ENCODE results near the gene SP6. TPM values are rescaled to one million over a fixed set of nuclear protein-coding genes. Genes with fewer than 3 reads are reported as not detected.

The SP6 gene
- total RNA-seq, 1 experiment from 2014 or later: 3.1 TPM

DNA sequence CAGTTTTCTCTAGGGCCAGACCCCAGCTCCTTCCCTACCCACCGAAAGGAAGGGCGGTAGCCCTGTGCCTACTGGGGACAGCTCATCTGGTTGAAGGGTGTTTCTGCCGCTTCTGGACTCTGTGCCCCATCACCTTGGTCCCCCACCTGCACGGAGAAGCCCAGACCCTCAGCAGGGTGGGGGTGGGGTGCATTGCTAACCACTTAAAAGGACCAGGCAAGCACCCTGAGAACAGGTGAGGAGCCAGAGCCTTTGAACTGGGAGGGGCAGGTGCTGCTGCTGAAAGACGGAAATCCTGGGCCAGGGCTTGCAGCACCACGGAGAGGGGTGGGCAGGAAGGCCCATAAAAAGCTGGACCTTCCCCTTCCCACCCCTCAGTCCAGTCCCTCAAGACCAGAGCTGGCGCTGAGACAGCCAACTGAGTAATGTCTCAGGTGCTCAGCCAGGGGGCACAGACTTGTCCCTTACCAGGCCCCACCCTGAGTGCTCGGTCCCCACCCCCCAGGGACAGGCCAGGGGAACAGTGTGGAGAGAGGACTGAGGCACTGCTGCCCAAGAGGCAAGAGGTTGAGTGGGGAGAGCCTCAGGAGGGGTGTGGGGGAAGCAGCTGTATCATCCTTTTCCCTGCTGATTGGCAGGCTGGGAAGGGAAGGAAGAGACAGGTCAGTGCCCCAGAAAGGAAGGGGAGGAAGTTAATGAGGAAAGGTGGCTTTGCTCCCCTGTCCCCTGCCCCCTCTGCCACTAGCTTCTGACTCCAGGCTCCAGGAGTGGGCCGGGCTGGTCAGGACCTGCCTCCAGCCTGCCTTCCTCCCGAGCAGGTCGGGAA, 34.2 kb upstream of the SP6 start:
- H3K9ac ChIP-seq (ENCODE audit: low read length): no peak overlapping the region
- ATAC-seq (no peak), DNase-seq (no peak)
- H4K20me1 ChIP-seq (ENCODE audit: low read length): no peaks in the 10 kb centered on the region
- H3K4me1 ChIP-seq (ENCODE audit: insufficient read depth, low read length): no peaks in the 10 kb centered on the region
- H3K9me2 ChIP-seq (replicated peaks; ENCODE audit: low read length): no peaks in the 10 kb centered on the region
- CTCF ChIA-PET: interaction anchor here (0.6 kb wide), 2 partner anchors 42 to 131 kb away, joined by 3 to 6 read pairs; no protein-coding TSS in a partner anchor
- BruUV-seq (replicated peaks): no TSS peak
- H2AFZ ChIP-seq (ENCODE audit: low read length): no peak overlapping the region
- H3K4me2 ChIP-seq (ENCODE audit: low read length): no peak overlapping the region
- H3K9me3 ChIP-seq (ENCODE audit: low read length): no peaks in the 10 kb centered on the region
- no peak overlapping the region for H3K27ac ChIP-seq (ENCODE audit: low read length)
- intact Hi-C loops (cut with micrococcal nuclease): no loop called here
- H3K4me3 ChIP-seq (ENCODE audit: low read length): no peak overlapping the region
- no peaks in the 10 kb centered on the region for H3F3A ChIP-seq (ENCODE audit: low read length, unreplicated experiment)
- H3K79me2 ChIP-seq (ENCODE audit: low read length): no peaks in the 10 kb centered on the region
- no peaks in the 10 kb centered on the region for H3K36me3 ChIP-seq (ENCODE audit: low read depth, low read length)
- POLR2A ChIA-PET (ENCODE audit: unreplicated experiment): no interaction called here
- no peak for TF ChIP-seq EZH2phosphoT487 (IDR thresholded peaks at IDR 0.05; ENCODE audit: borderline replicate concordance, low read length)
- TF ChIP-seq, protein P1, sequence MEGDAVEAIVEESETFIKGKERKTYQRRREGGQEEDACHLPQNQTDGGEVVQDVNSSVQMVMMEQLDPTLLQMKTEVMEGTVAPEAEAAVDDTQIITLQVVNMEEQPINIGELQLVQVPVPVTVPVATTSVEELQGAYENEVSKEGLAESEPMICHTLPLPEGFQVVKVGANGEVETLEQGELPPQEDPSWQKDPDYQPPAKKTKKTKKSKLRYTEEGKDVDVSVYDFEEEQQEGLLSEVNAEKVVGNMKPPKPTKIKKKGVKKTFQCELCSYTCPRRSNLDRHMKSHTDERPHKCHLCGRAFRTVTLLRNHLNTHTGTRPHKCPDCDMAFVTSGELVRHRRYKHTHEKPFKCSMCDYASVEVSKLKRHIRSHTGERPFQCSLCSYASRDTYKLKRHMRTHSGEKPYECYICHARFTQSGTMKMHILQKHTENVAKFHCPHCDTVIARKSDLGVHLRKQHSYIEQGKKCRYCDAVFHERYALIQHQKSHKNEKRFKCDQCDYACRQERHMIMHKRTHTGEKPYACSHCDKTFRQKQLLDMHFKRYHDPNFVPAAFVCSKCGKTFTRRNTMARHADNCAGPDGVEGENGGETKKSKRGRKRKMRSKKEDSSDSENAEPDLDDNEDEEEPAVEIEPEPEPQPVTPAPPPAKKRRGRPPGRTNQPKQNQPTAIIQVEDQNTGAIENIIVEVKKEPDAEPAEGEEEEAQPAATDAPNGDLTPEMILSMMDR (conservative IDR thresholded peaks at IDR 0.05; ENCODE audit: low read depth, low read length): no peak
- TF ChIP-seq EZH2 (IDR thresholded peaks at IDR 0.05; ENCODE audit: low read length, unreplicated experiment): no peak
- no peaks in the 10 kb centered on the region for H3K27me3 ChIP-seq (ENCODE audit: low read length)

DNA sequence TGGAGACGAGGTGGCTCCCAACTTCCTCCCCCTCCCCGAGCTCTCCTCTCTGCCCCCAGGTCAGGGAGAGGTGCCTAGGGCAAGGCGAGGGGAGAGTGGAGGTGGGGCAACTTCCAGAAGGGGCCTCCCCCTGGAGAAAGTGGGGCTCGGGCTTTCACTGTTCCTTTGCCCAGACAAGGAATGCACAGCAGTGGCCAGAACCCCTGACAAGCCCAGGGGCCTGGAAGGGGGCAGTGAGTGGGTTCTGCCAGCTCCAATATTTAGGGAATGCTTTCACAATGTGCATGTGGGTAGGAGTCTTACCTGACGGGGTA, 33.4 kb upstream of the SP6 start:
- CTCF ChIA-PET: interaction anchor here (0.6 kb wide), 2 partner anchors 41 to 131 kb away, joined by 3 to 6 read pairs; no protein-coding TSS in a partner anchor

GRCh38 chr17:47883589-47884426, 32.8 kb upstream of the SP6 start:
- H3K4me1 ChIP-seq (ENCODE audit: insufficient read depth, low read length): no peaks in the 10 kb centered on the region
- H3K27ac ChIP-seq (ENCODE audit: low read length): no peak overlapping the region
- H2AFZ ChIP-seq (ENCODE audit: low read length): no peak overlapping the region
- CTCF ChIA-PET: no interaction called here
- no peak overlapping the region for H3K4me2 ChIP-seq (ENCODE audit: low read length)
- BruUV-seq (replicated peaks): no TSS peak
- POLR2A ChIA-PET (ENCODE audit: unreplicated experiment): no interaction called here
- intact Hi-C loops (cut with micrococcal nuclease): no loop called here
- H3K9ac ChIP-seq (ENCODE audit: low read length): no peak overlapping the region
- no peaks in the 10 kb centered on the region for H3K79me2 ChIP-seq (ENCODE audit: low read length)
- no peaks in the 10 kb centered on the region for H4K20me1 ChIP-seq (ENCODE audit: low read length)
- H3K4me3 ChIP-seq (ENCODE audit: low read length): no peak overlapping the region
- no peak for ATAC-seq
- no peaks in the 10 kb centered on the region for H3K27me3 ChIP-seq (ENCODE audit: low read length)
- H3F3A ChIP-seq (ENCODE audit: low read length, unreplicated experiment): no peaks in the 10 kb centered on the region
- H3K9me2 ChIP-seq (replicated peaks; ENCODE audit: low read length): no peaks in the 10 kb centered on the region
- H3K36me3 ChIP-seq (ENCODE audit: low read depth, low read length): no peaks in the 10 kb centered on the region
- TF ChIP-seq EZH2phosphoT487 (IDR thresholded peaks at IDR 0.05; ENCODE audit: borderline replicate concordance, low read length): no peak
- TF ChIP-seq, protein P1 (conservative IDR thresholded peaks at IDR 0.05; ENCODE audit: low read depth, low read length): no peak
- TF ChIP-seq EZH2 (IDR thresholded peaks at IDR 0.05; ENCODE audit: low read length, unreplicated experiment): no peak
- DNase-seq: no peak
- no peaks in the 10 kb centered on the region for H3K9me3 ChIP-seq (ENCODE audit: low read length)

More for the DNA sequence above, 33.4 kb upstream of the SP6 start:
- no peak for TF ChIP-seq EZH2phosphoT487 (IDR thresholded peaks at IDR 0.05; ENCODE audit: borderline replicate concordance, low read length)
- no peak for TF ChIP-seq EZH2 (IDR thresholded peaks at IDR 0.05; ENCODE audit: low read length, unreplicated experiment)
- Histone ChIP-seq H3K9me3 (ENCODE audit: low read length) (no peaks in the 10 kb centered on the region), H3K4me1 (ENCODE audit: insufficient read depth, low read length) (no peaks in the 10 kb centered on the region), H3K27me3 (ENCODE audit: low read length) (no peaks in the 10 kb centered on the region), H3K36me3 (ENCODE audit: low read depth, low read length) (no peaks in the 10 kb centered on the region), H2AFZ (ENCODE audit: low read length) (no peak overlapping the region), H3K9me2 (replicated peaks; ENCODE audit: low read length) (no peaks in the 10 kb centered on the region), H3F3A (ENCODE audit: low read length, unreplicated experiment) (no peaks in the 10 kb centered on the region), H4K20me1 (ENCODE audit: low read length) (no peaks in the 10 kb centered on the region), H3K9ac (ENCODE audit: low read length) (no peak overlapping the region), H3K4me2 (ENCODE audit: low read length) (no peak overlapping the region), H3K4me3 (ENCODE audit: low read length) (no peak overlapping the region), H3K79me2 (ENCODE audit: low read length) (no peaks in the 10 kb centered on the region), H3K27ac (ENCODE audit: low read length) (no peak overlapping the region)
- intact Hi-C loops (cut with micrococcal nuclease): no loop called here
- no TSS peak for BruUV-seq (replicated peaks)
- POLR2A ChIA-PET (ENCODE audit: unreplicated experiment): no interaction called here
- DNase-seq (no peak), ATAC-seq (no peak)

Measured in PC-3 (cell line).